Suprapubic skin (tissue), 4 donors: ENCODE results near the gene CACNA2D4. TPM values are rescaled to one million over a fixed set of nuclear protein-coding genes. Genes with fewer than 3 reads are reported as not detected.

Source experiments
- DNase-seq, 2 donors: peaks; one replicate each; pipeline ENCODE4 v3.0.0-alpha.2; 2019; ENCODE audit warnings: low spot score in 2 of 2
- H3K27ac ChIP-seq: fragments of 200-600 bp; sonication (generic); one replicate; pipeline ENCODE4 v1.5.1; 2019
- H3K27me3 ChIP-seq: fragments of 200-600 bp; sonication (generic); one replicate; pipeline ENCODE4 v1.5.1; 2019
- H3K36me3 ChIP-seq: fragments of 200-600 bp; sonication (generic); one replicate; pipeline ENCODE4 v1.5.1; 2019
- H3K4me1 ChIP-seq: fragments of 200-600 bp; sonication (generic); one replicate; pipeline ENCODE4 v1.5.1; 2019
- H3K4me3 ChIP-seq: fragments of 200-600 bp; sonication (generic); one replicate; pipeline ENCODE4 v1.5.1; 2019; ENCODE audit warnings: mild to moderate bottlenecking
- H3K9me3 ChIP-seq: fragments of 200-600 bp; sonication (generic); one replicate; pipeline ENCODE4 v1.5.1; 2019
- CTCF ChIP-seq, 2 donors: fragments of 200-600 bp in 1 of 2; fragments of 450-650 bp in 1 of 2; sonication (generic) in 1 of 2; IDR thresholded peaks; one replicate each; pipeline ENCODE4 v1.5.1; 2016 to 2019; ENCODE audit warnings: antibody characterized with exemption in 2 of 2, mild to moderate bottlenecking in 1 of 2, moderate library complexity in 1 of 2
- EP300 ChIP-seq: sonication (generic); formaldehyde crosslinking; IDR thresholded peaks from one replicate; pipeline ENCODE4 v1.6.1; 2017; ENCODE audit warnings: antibody characterized with exemption
- POLR2A ChIP-seq, 2 donors: fragments of 450-650 bp; IDR thresholded peaks; one replicate each; pipeline ENCODE4 v1.6.1; 2017; ENCODE audit warnings: antibody characterized with exemption in 2 of 2, mild to moderate bottlenecking in 2 of 2, moderate library complexity in 2 of 2
- POLR2AphosphoS5 ChIP-seq, 3 donors: sonication (generic); formaldehyde crosslinking; IDR thresholded peaks; one replicate each; pipeline ENCODE4 v1.6.1; 2017; ENCODE audit warnings: antibody characterized with exemption in 3 of 3
- WGBS: methylation state at CpG from one replicate; pipeline ENCODE4 v1.1.5; 2018; 5-methylcytosine and 5-hydroxymethylcytosine counted together
- total RNA-seq, 4 donors: library from RNA; depleted of rRNA; stranded (reverse); fragments of >200 nt; gene quantifications; one replicate each; pipeline ENCODE4 v1.1.0, GENCODE V29; 2016

CACNA2D4 gene
- total RNA-seq, 4 donors from 2014 or later = 0.56 to 1.5 (median 0.97) TPM

- Histone ChIP-seq H3K27me3 (no peaks in the 10 kb centered on the region), H3K4me3 (no peak overlapping the region), H3K27ac (peak overlapping the region; percentile 12), H3K4me1 (peaks cover 24% of the 10 kb centered on the region), H3K9me3 (no peaks in the 10 kb centered on the region), H3K36me3 (peaks cover 3% of the 10 kb centered on the region)
- TF ChIP-seq POLR2A (IDR thresholded peaks at IDR 0.05) = no peak
- 45% methylated on average over 1 of the region's 1 CpG for WGBS
- no peak for DNase-seq
Measured at GRCh38 chr12:1779783-1780182, 138.7 kb downstream of the CACNA2D4 start.

GRCh38 chr12:1778911-1779310 is 139.5 kb downstream of the CACNA2D4 start:
- peaks cover 27% of the 10 kb centered on the region for H3K4me1 ChIP-seq
- H3K4me3 ChIP-seq = no peak overlapping the region
- WGBS = 52% methylated on average over 4 of the region's 4 CpGs
- peaks cover 3% of the 10 kb centered on the region for H3K36me3 ChIP-seq
- TF ChIP-seq POLR2AphosphoS5 (IDR thresholded peaks at IDR 0.05) (no peak), POLR2A (IDR thresholded peaks at IDR 0.05) (no peak), EP300 (no peak), CTCF (IDR thresholded peaks at IDR 0.05) (no peak)
- H3K27ac ChIP-seq = no peak overlapping the region
- no peaks in the 10 kb centered on the region for H3K27me3 ChIP-seq
- no peak for DNase-seq
- H3K9me3 ChIP-seq = no peaks in the 10 kb centered on the region

GRCh38 chr12:1777798-1778197 is 140.7 kb downstream of the CACNA2D4 start:
- Histone ChIP-seq H3K36me3 (peaks cover 8% of the 10 kb centered on the region), H3K4me1 (peaks cover 27% of the 10 kb centered on the region), H3K27ac (no peak overlapping the region), H3K9me3 (no peaks in the 10 kb centered on the region), H3K4me3 (no peak overlapping the region), H3K27me3 (no peaks in the 10 kb centered on the region)
- 98% methylated on average over 5 of the region's 5 CpGs for WGBS
- TF ChIP-seq CTCF (IDR thresholded peaks at IDR 0.05) = no peak
- no peak for TF ChIP-seq POLR2A (IDR thresholded peaks at IDR 0.05)
- TF ChIP-seq POLR2AphosphoS5 (IDR thresholded peaks at IDR 0.05) = no peak
- no peak for TF ChIP-seq EP300
- DNase-seq = no peak

- H3K27me3 ChIP-seq = no peaks in the 10 kb centered on the region
- no peak for TF ChIP-seq POLR2A (IDR thresholded peaks at IDR 0.05)
- TF ChIP-seq CTCF (IDR thresholded peaks at IDR 0.05) = no peak
- TF ChIP-seq POLR2AphosphoS5 (IDR thresholded peaks at IDR 0.05) = no peak
- DNase-seq = no peak
- H3K4me1 ChIP-seq = peaks cover 27% of the 10 kb centered on the region
- WGBS = 35% methylated on average over 4 of the region's 4 CpGs
- H3K9me3 ChIP-seq = no peaks in the 10 kb centered on the region
- no peak overlapping the region for H3K27ac ChIP-seq
- H3K4me3 ChIP-seq = no peak overlapping the region
- H3K36me3 ChIP-seq = peaks cover 7% of the 10 kb centered on the region
Measured at GRCh38 chr12:1776170-1776921, 142.1 kb downstream of the CACNA2D4 start.

- DNase-seq = no peak
- no peak overlapping the region for H3K4me3 ChIP-seq
- TF ChIP-seq POLR2A (IDR thresholded peaks at IDR 0.05) (no peak), CTCF (IDR thresholded peaks at IDR 0.05) (no peak), POLR2AphosphoS5 (IDR thresholded peaks at IDR 0.05) (no peak), EP300 (no peak)
- H3K36me3 ChIP-seq = peaks cover 7% of the 10 kb centered on the region
- peaks cover 19% of the 10 kb centered on the region for H3K4me1 ChIP-seq
- no peak overlapping the region for H3K27ac ChIP-seq
- WGBS = 65% methylated on average over 4 of the region's 4 CpGs
- H3K27me3 ChIP-seq = no peaks in the 10 kb centered on the region
- no peaks in the 10 kb centered on the region for H3K9me3 ChIP-seq
Measured at GRCh38 chr12:1773937-1774655, 144.4 kb downstream of the CACNA2D4 start.
